Stimulated activated CD4-positive, alpha-beta T cell treated with anti-CD3 and anti-CD28 coated beads, Interleukin-1b, Interleukin-23, amount 100 ng/mL, for 48 hours (primary cell): ENCODE data around the gene MITD1.
"Not testable (repeated sequence)": the region's sequence is repeated elsewhere in the genome, so short reads cannot be mapped to it uniquely, and the experiment has no call there.

Source experiments
- DNase-seq: peaks from one replicate; pipeline ENCODE4 v3.0.0-alpha.2; 2020

The MITD1 gene

GRCh38 chr2:99154643-99155536 lies 26.0 kb downstream of the MITD1 start, which contains the start of the genes LIPT1 and TSGA10:
LIPT1 (plus strand) TSS chr2:99154967; CDS start chr2:99161958, 6,991 bp downstream.
TSGA10 (minus strand) TSS chr2:99154942; CDS start chr2:99109439, 45,503 bp downstream.
- DNase-seq, result peak; percentile 93

GRCh38 chr2:99153921-99154604 lies 26.8 kb downstream of the MITD1 start:
- no peak for DNase-seq

DNA sequence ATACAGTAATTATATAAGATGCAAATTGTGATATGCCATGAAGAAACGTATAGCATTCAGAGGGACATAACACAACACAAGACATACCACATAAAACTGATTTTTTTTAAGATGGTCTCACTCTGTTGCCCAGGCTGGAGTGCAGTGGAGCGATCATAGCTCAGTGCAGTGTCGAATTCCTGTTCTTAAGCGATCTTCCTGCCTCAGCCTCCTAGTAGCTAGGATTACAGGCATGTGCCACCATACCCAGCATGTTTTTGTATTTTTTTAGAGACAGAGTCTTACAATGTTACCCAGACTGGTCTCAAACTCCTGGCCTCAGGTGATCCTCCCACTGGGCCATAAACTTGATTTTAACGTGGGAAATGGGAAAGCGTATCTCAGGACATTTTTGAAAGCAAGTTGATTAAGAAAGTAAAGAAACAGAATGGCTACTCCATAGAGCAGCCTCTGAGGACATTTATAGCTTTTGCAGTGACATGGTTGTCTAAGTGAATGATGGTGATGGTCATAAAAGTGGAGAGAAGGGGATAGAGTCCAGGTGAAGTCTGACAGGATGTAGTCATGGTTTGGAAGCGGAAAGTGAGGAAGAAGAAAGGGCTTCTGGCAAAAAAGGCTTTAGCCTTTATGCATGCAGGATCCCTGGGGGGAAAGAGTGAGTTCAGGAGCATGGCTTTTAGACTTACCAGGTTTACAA lies 28.5 kb downstream of the MITD1 start:
- no peak for DNase-seq

GRCh38 chr2:99150706-99151105 lies 30.2 kb downstream of the MITD1 start:
- no peak for DNase-seq

GRCh38 chr2:99141110-99142108 lies 39.4 kb downstream of the MITD1 start, which contains the start of gene C2orf15:
C2orf15 (plus strand) TSS chr2:99141707; CDS start chr2:99150559, 8,852 bp downstream.
- DNase-seq, result peak; percentile 97

DNA sequence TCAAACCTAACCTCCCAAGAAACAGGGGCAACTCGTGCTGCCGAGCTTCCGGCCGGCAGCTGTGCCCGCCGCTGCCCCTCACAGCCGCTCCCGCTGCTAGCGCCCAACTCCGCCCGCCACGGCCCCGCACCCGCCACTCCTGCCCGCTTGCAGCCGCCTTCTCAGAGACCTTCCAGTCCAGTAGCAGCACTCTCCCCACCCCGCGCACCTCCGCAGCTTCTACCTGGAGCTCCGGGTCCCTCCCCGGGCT lies 40.1 kb downstream of the MITD1 start:
- no peak for DNase-seq

DNA sequence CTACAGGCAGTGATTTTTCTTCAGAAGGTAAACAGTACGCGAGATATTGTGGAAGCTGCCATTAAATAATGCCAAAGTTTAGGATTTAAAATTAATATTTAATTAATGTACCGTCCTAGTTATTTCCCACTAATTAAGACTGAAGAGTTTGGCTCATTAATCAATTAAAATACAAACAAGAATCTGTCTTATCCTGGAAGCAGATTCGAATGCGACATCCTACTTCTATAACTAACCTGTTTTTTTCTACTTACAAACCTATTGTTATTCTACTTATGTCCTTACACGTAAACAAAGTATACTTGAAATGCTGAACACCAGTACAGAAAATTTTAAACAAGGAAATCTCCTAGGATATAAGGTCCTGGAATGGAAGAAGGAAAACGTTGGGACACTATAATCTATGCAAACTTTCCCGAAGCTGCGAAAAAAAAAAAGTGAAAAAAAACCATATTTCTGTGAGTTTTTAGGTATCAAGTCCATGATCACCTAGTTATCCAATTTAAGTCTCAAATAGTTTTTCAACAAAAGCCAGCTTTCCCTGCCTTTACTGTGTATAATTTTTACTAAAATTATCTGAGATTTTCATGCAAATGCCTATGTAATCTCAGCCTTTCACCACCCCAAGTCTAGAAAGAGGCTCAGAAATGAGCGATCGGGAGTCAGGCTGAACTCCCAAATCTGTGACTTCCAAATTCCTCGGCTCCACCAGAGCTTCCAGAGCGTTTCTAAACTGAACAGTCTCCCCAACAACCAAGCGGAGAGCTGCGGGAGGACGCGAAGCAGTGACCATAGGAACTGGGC lies 40.6 kb downstream of the MITD1 start:
- DNase-seq, result no peak

DNA sequence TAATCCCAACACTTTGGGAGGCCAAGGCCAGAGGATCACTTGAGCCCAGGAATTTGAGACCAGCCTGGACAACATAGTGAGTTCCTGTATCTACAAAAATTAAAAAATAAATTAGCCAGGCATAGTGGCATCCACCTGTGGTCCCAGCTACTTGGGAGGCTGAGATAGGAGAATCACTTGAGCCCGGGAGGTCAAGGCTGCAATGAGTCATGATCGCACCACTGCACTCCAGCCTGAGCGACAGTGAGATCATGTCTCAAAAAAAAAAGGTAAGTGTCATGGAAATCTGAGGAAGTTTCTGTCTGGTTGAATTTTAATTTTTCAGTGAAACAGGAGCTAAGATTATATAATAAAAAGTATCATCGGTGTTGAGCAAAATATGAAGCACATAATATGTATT lies 41.9 kb downstream of the MITD1 start:
- DNase-seq, result no peak

DNA sequence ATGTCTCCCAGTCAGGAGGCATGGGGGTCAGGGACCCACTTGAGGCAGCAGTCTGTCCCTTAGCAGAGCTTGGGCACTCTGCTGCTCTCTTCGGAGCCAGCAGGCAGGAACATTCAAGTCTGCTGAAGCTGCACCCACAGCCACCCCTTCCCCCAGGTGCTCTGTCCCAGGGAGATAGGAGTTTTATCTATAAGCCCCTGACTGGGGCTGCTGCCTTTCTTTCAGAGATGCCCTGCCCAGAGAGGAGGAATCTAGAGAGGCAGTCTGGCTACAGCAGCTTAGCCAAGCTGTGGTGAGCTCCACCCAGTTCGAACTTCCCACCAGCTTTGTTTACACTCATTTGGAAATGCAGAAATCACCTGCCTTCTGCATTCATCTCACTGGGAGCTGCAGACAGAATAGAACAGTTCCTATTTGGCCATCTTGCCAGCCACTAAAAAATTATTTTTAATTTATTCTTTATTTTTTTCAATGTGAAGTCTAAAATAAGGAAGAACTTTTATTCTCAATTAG lies 45.8 kb downstream of the MITD1 start:
- not testable (repeated sequence) for DNase-seq

DNA sequence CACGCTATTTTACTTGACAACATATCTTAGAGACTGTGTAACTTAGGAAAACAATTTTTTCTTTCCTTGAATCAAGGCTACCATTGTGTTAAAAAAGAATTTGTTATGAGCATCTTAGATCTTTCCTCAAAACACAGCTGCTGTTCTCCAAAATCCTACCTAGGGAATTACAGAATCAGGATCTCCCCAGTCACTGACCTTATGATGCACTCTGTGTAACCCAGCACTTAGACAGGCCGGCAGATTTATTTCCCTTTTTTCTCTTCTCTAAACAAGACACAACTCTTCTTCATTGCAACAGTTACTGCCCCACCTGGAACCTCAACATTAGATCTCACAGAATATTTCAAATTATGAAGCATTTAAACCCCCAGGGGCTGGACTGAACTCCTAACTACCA lies 52.9 kb downstream of the MITD1 start:
- DNase-seq, result no peak
